Endometrial microvascular endothelial cells (primary cell): ENCODE data around the gene NTN3. TPM values are rescaled to one million over a fixed set of nuclear protein-coding genes. Genes with fewer than 3 reads are reported as not detected.

ENCODE experiments used
- in situ Hi-C: cut with HindIII; loops from 2 replicates; pipeline ENCODE4 v1.10.0; 2017; ENCODE audit warnings: low sequenced_read_pairs, low pct_unique_long_range_greater_than_20kb; ENCODE audit errors: inconsistent ontology term
- total RNA-seq: library from RNA; depleted of rRNA; stranded (reverse); fragments of >200 nt; gene quantifications from one replicate; pipeline ENCODE4 v1.2.3, GENCODE V29; 2015; ENCODE audit errors: inconsistent ontology term

The NTN3 gene
- total RNA-seq, 1 donor from 2014 or later, result not detected

GRCh38 chr16:2462031-2462866 is 8.8 kb upstream of the NTN3 start:
- in situ Hi-C loops, result no loop called here

- in situ Hi-C loops, result no loop called here
These were observed 6.8 kb upstream of the NTN3 start for GRCh38 chr16:2464333-2464732.

- in situ Hi-C loops, result no loop called here
These were observed 5.3 kb upstream of the NTN3 start for GRCh38 chr16:2465653-2466415.

GRCh38 chr16:2466667-2467527 is 4.2 kb upstream of the NTN3 start:
- in situ Hi-C loops, result no loop called here

- in situ Hi-C loops, result no loop called here
These were observed 3.4 kb upstream of the NTN3 start for GRCh38 chr16:2467528-2468232.

- in situ Hi-C loops, result no loop called here
These were observed 2.8 kb upstream of the NTN3 start for GRCh38 chr16:2468233-2468724.

GRCh38 chr16:2468725-2469398 is 2.2 kb upstream of the NTN3 start:
- in situ Hi-C loops, result no loop called here

GRCh38 chr16:2469399-2470233 is 1.5 kb upstream of the NTN3 start:
- in situ Hi-C loops, result no loop called here

- in situ Hi-C loops, result no loop called here
These were observed 879 bp upstream of the NTN3 start for GRCh38 chr16:2470234-2470601.

GRCh38 chr16:2470603-2471015 is 488 bp upstream of the NTN3 start:
- in situ Hi-C loops, result no loop called here

GRCh38 chr16:2471653-2472487 is 773 bp downstream of the NTN3 start:
- in situ Hi-C loops, result no loop called here

- in situ Hi-C loops, result no loop called here
These were observed 1.4 kb downstream of the NTN3 start for GRCh38 chr16:2472488-2472864.

GRCh38 chr16:2472885-2473445 is 1.9 kb downstream of the NTN3 start:
- in situ Hi-C loops, result no loop called here

GRCh38 chr16:2473446-2473926 is 2.4 kb downstream of the NTN3 start:
- in situ Hi-C loops, result no loop called here

- in situ Hi-C loops, result no loop called here
These were observed 3.1 kb downstream of the NTN3 start for GRCh38 chr16:2473999-2474876.
